A549 (cell line): ENCODE measurements around the gene SERBP1. TPM values are rescaled to one million over a fixed set of nuclear protein-coding genes. Genes with fewer than 3 reads are reported as not detected.

Experiments used
- ATAC-seq, 2 experiments: fragments of 200-7000 bp in 1 of 2; fragments of >200 bp in 1 of 2; cut with Nextera tagmentation in 1 of 2; cut with Tn5 transposase in 1 of 2; 3 replicates each; pipeline versions ENCODE4 v1.8.0 to v1.9.1; 2018 to 2020; ENCODE audit warnings: mild to moderate bottlenecking in 1 of 2, moderate library complexity in 1 of 2
- CTCF ChIA-PET: fragments of 300-600 bp; sonication (Branson Sonifier 250); formaldehyde crosslinking; extraction: SDS; loops from one replicate; lab custom pipeline; 2021; ENCODE audit warnings: antibody characterized with exemption, inconsistent platforms; lab: Yijun Ruan, JAX
- POLR2A ChIA-PET: fragments of 350-600 bp; formaldehyde crosslinking; extraction: SDS; loops from one replicate; lab custom pipeline; 2021; ENCODE audit warnings: antibody characterized with exemption, inconsistent platforms; lab: Yijun Ruan, JAX
- DNase-seq, 2 experiments: peaks; one replicate each; pipeline versions ENCODE4 v3.0.0 to v3.0.0-alpha.2; 2011 to 2016; ENCODE audit warnings: low read depth in 1 of 2, low spot score in 1 of 2
- FAIRE-seq: peaks from 2 replicates; lab custom pipeline; 2011; peaks lifted over from hg19 to GRCh38; lab: Jason Lieb, UNC
- H3K27ac ChIP-seq, 2 experiments: fragments of >200 bp; sonication (Bioruptor Twin); formaldehyde crosslinking; 3 replicates each; pipeline ENCODE4 v1.5.1; 2016 to 2017
- H3K4me1 ChIP-seq: fragments of >200 bp; sonication (Bioruptor Twin); formaldehyde crosslinking; 3 replicates; pipeline ENCODE4 v1.6.1; 2016
- H3K4me2 ChIP-seq: fragments of >200 bp; sonication (Bioruptor Twin); formaldehyde crosslinking; 3 replicates; pipeline ENCODE4 v1.6.1; 2016
- H3K4me3 ChIP-seq: fragments of >200 bp; sonication (Bioruptor Twin); formaldehyde crosslinking; 3 replicates; pipeline ENCODE4 v1.5.1; 2016
- H3K9me3 ChIP-seq: fragments of >200 bp; sonication (Bioruptor Twin); formaldehyde crosslinking; 3 replicates; pipeline ENCODE4 v1.6.1; 2016
- CBX2 ChIP-seq: fragments of 200-600 bp; sonication (generic); IDR thresholded peaks from 2 replicates; pipeline ENCODE4 v1.6.1; 2016; ENCODE audit warnings: low read depth, mild to moderate bottlenecking, borderline replicate concordance
- CHD2 ChIP-seq: fragments of 150-350 bp; IDR thresholded peaks from 2 replicates; pipeline ENCODE4 v1.6.1; 2014; ENCODE audit warnings: low read length; ENCODE audit not compliant: partially characterized antibody
- EHMT2 ChIP-seq: fragments of 200-600 bp; sonication (generic); IDR thresholded peaks from 2 replicates; pipeline ENCODE4 v1.6.1; 2016; ENCODE audit warnings: antibody characterized with exemption, low read depth, mild to moderate bottlenecking, moderate library complexity
- EP300 ChIP-seq, 2 experiments: fragments of >200 bp; sonication (Bioruptor Twin); formaldehyde crosslinking; IDR thresholded peaks; 2 replicates in 1 of 2; 3 replicates in 1 of 2; pipeline ENCODE4 v1.6.1; 2016 to 2017
- FOSB ChIP-seq: fragments of 250-450 bp; sonication (Bioruptor Pico); IDR thresholded peaks from 2 replicates; pipeline ENCODE4 v1.5.0; 2020; ENCODE audit warnings: mild to moderate bottlenecking, moderate library complexity
- GATA3 ChIP-seq: IDR thresholded peaks from 2 replicates; pipeline ENCODE4 v1.6.1; 2012; ENCODE audit warnings: borderline replicate concordance
- HDAC2 ChIP-seq: fragments of 200-600 bp; sonication (generic); IDR thresholded peaks from 2 replicates; pipeline ENCODE4 v1.6.1; 2016
- HOXB13 ChIP-seq: fragments of 250-450 bp; sonication (Bioruptor Pico); IDR thresholded peaks from 2 replicates; pipeline ENCODE4 v1.5.0; 2020; ENCODE audit warnings: low read depth, mild to moderate bottlenecking, moderate library complexity
- HOXB5 ChIP-seq: fragments of 250-450 bp; sonication (Bioruptor Pico); IDR thresholded peaks from 2 replicates; pipeline ENCODE4 v1.5.0; 2020; ENCODE audit warnings: mild to moderate bottlenecking, moderate library complexity
- JUNB ChIP-seq: fragments of >200 bp; sonication (Bioruptor Twin); formaldehyde crosslinking; IDR thresholded peaks from 2 replicates; pipeline ENCODE4 v1.6.1; 2016
- KDM1A ChIP-seq: fragments of 200-600 bp; sonication (generic); IDR thresholded peaks from 2 replicates; pipeline ENCODE4 v1.6.1; 2016; ENCODE audit warnings: low read depth, mild to moderate bottlenecking
- KDM5A ChIP-seq: fragments of 200-600 bp; sonication (generic); IDR thresholded peaks from 2 replicates; pipeline ENCODE4 v1.6.1; 2016; ENCODE audit warnings: antibody characterized with exemption, mild to moderate bottlenecking
- MAFK ChIP-seq: fragments of 450-650 bp; IDR thresholded peaks from 2 replicates; pipeline ENCODE4 v1.6.1; 2014; ENCODE audit not compliant: partially characterized antibody
- NFE2L2 ChIP-seq: fragments of 150-350 bp; conservative IDR thresholded peaks from 2 replicates; pipeline ENCODE4 v1.6.1; 2014; ENCODE audit warnings: low read length
- NPAS2 ChIP-seq: fragments of 250-450 bp; sonication (Bioruptor Pico); IDR thresholded peaks from 2 replicates; pipeline ENCODE4 v1.8.0; 2022; ENCODE audit warnings: mild to moderate bottlenecking, moderate library complexity, borderline replicate concordance
- RARB ChIP-seq: fragments of 250-450 bp; sonication (Bioruptor Pico); IDR thresholded peaks from 2 replicates; pipeline ENCODE4 v1.8.0; 2021; ENCODE audit warnings: mild to moderate bottlenecking, moderate library complexity
- REST ChIP-seq: fragments of 200-600 bp; sonication (generic); IDR thresholded peaks from 2 replicates; pipeline ENCODE4 v1.6.1; 2016; ENCODE audit warnings: antibody characterized with exemption, mild to moderate bottlenecking, moderate library complexity
- SMC3 ChIP-seq: fragments of >200 bp; sonication (Bioruptor Twin); formaldehyde crosslinking; IDR thresholded peaks from 3 replicates; pipeline ENCODE4 v1.6.1; 2018; ENCODE audit warnings: inconsistent platforms
- SREBF2 ChIP-seq: fragments of 450-650 bp; IDR thresholded peaks from 2 replicates; pipeline ENCODE4 v1.6.1; 2014; ENCODE audit warnings: mild to moderate bottlenecking, moderate library complexity
- TP53 ChIP-seq: fragments of 250-450 bp; sonication (Bioruptor Pico); IDR thresholded peaks from 2 replicates; pipeline ENCODE4 v1.5.0; 2021; ENCODE audit warnings: mild to moderate bottlenecking, moderate library complexity
- ZFP36 ChIP-seq: fragments of 450-650 bp; IDR thresholded peaks from 2 replicates; pipeline ENCODE4 v1.6.1; 2014; ENCODE audit warnings: borderline replicate concordance; ENCODE audit not compliant: partially characterized antibody
- WGBS: methylation state at CpG from one replicate; pipeline ENCODE4 v1.1.6; 2017; ENCODE audit errors: missing lambda C conversion rate; 5-methylcytosine and 5-hydroxymethylcytosine counted together
- polyA plus RNA-seq, 4 experiments: library from polyadenylated mRNA; depleted of rRNA in 3 of 4; stranded (reverse); fragments of >200 nt; fragmentation: RNase III in 1 of 4; extraction: RNeasy Plus Mini Kit Qiagen cat#74134 plus additional on column Dnase treatment in 1 of 4; gene quantifications; 2 replicates in 3 of 4; 3 replicates in 1 of 4; pipeline ENCODE4 v1.2.3, GENCODE V29; 2011 to 2017
- TF ChIP-seq, protein P1 (sequence below): fragments of 150-350 bp; IDR thresholded peaks from 2 replicates; pipeline ENCODE4 v1.6.1; 2014; ENCODE audit warnings: low read depth, mild to moderate bottlenecking, low read length

Gene SERBP1
- polyA plus RNA-seq, 2 of the 4 experiments (the other 2 are of a cell fraction), result 237 to 333 TPM

GRCh38 chr1:67390041-67390887 is 39.9 kb downstream of the SERBP1 start:
- ChIA-PET POLR2A (no interaction called here), CTCF (interaction anchor here (0.6 to 1.7 kb wide), 2 partner anchors 41 to 42 kb away, joined by 3 to 4 read pairs; no protein-coding TSS in a partner anchor)
- Histone ChIP-seq H3K4me1 (no peaks in the 10 kb centered on the region), H3K4me2 (no peak overlapping the region), H3K27ac (no peak overlapping the region)
- DNase-seq (no peak), FAIRE-seq (no peak)
- TF ChIP-seq CBX2 (no peak), SREBF2 (no peak), REST (no peak), KDM5A (no peak), NFE2L2 (no peak), TP53 (CRISPR knock-in tag) (no peak), EP300 (IDR thresholded peaks at IDR 0.05) (no peak), FOSB (CRISPR knock-in tag) (no peak), SMC3 (no peak)
- TF ChIP-seq, all 56 proteins: peak for 0
- ATAC-seq, result no peak
- Histone ChIP-seq H3K9me3 (peaks cover 6% of the 10 kb centered on the region; the same call in 2 of the 3 replicates), H3K4me3 (no peak overlapping the region)
- WGBS, result 90% methylated on average over 3 of the region's 3 CpGs

GRCh38 chr1:67383999-67384638 is 46.1 kb downstream of the SERBP1 start:
- FAIRE-seq (no peak), DNase-seq (no peak)
- ChIA-PET POLR2A (no interaction called here), CTCF (interaction anchor here (1.3 kb wide), 1 partner anchor 36 kb away, joined by 3 read pairs; no protein-coding TSS in a partner anchor)
- H3K27ac ChIP-seq, result no peak overlapping the region
- H3K4me2 ChIP-seq, result no peak overlapping the region
- H3K4me1 ChIP-seq, result no peaks in the 10 kb centered on the region
- WGBS, result no CpG with 5 or more reads among the region's 2 CpGs
- H3K9me3 ChIP-seq, result peaks cover 9% of the 10 kb centered on the region; the same call in 2 of the 3 replicates
- TF ChIP-seq NPAS2 (CRISPR knock-in tag) (no peak), NFE2L2 (no peak), KDM5A (no peak), CHD2 (no peak), ZFP36 (peak; percentile 85), JUNB (no peak), MAFK (no peak)
- TF ChIP-seq, protein P1, sequence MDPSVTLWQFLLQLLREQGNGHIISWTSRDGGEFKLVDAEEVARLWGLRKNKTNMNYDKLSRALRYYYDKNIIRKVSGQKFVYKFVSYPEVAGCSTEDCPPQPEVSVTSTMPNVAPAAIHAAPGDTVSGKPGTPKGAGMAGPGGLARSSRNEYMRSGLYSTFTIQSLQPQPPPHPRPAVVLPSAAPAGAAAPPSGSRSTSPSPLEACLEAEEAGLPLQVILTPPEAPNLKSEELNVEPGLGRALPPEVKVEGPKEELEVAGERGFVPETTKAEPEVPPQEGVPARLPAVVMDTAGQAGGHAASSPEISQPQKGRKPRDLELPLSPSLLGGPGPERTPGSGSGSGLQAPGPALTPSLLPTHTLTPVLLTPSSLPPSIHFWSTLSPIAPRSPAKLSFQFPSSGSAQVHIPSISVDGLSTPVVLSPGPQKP, result no peak
- TF ChIP-seq, all 56 proteins: peak for 1
- no peak overlapping the region for H3K4me3 ChIP-seq
- no peak for ATAC-seq

DNA sequence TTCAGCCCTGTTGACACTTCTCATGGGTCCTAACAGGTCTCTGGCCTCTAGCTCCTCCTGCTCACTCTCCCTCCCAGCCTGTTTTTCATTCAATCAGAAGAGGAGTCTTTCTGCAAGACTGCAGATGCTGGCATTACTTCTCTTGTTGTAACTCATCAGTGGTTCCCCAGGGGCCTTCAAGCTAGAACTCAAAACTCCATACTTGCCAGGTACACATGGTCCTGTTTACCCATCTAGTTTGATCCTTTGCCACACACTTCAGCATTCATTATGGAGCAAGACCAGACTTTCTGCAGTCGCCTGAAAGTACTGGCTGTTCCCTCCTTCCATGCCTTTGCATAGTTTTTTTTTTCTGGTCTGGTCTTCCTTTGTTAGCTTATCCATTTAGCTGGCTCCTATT is 47.9 kb downstream of the SERBP1 start:
- ChIA-PET CTCF (interaction anchor here (1.2 kb wide), 1 partner anchor 12 kb away, joined by 3 read pairs; no protein-coding TSS in a partner anchor), POLR2A (no interaction called here)
- no peak for FAIRE-seq
- H3K4me3 ChIP-seq, result no peak overlapping the region
- peaks cover 9% of the 10 kb centered on the region; the same call in 2 of the 3 replicates for H3K9me3 ChIP-seq
- 92% methylated on average over 1 of the region's 1 CpG for WGBS
- H3K4me2 ChIP-seq, result no peak overlapping the region
- TF ChIP-seq KDM1A (no peak), HOXB5 (no peak), NFE2L2 (no peak), HDAC2 (no peak), MAFK (no peak), GATA3 (no peak), KDM5A (no peak), HOXB13 (CRISPR knock-in tag) (no peak), RARB (no peak), JUNB (no peak), EHMT2 (no peak), CHD2 (no peak)
- DNase-seq, result no peak
- H3K27ac ChIP-seq, result no peak overlapping the region
- ATAC-seq, result no peak
- H3K4me1 ChIP-seq, result no peaks in the 10 kb centered on the region
